MM.1S (cell line): ENCODE data around the gene GID4.

Source experiments
- CTCF ChIP-seq: fragments of 300-600 bp; sonication (generic); IDR thresholded peaks from 2 replicates; pipeline ENCODE4 v1.5.1; 2016; ENCODE audit warnings: antibody characterized with exemption, low read length, mixed read lengths
- EZH2 ChIP-seq: fragments of 300-600 bp; sonication (generic); optimal IDR thresholded peaks from 2 replicates; pipeline ENCODE3; 2017; ENCODE audit warnings: low read depth, mild to moderate bottlenecking, antibody characterized with exemption, low read length, mixed read lengths

GRCh38 chr17:18064053-18064452, 24.8 kb downstream of the GID4 start:
- TF ChIP-seq CTCF (no peak), EZH2 (no peak)
